Ovary (tissue), 3 donors: ENCODE results near the gene MDH1.

Experiments
- CTCF ChIP-seq, 3 donors: fragments of 450-650 bp in 2 of 3; fragments of 200-600 bp in 1 of 3; IDR thresholded peaks; one replicate each; pipeline versions ENCODE4 v1.5.1 to v1.8.0; 2016 to 2022; ENCODE audit warnings: antibody characterized with exemption in 3 of 3, mild to moderate bottlenecking in 1 of 3
- EP300 ChIP-seq: sonication (generic); formaldehyde crosslinking; IDR thresholded peaks from one replicate; pipeline ENCODE4 v1.6.1; 2017; ENCODE audit warnings: antibody characterized with exemption
- POLR2A ChIP-seq: fragments of 450-650 bp; IDR thresholded peaks from one replicate; pipeline ENCODE4 v1.6.1; 2017; ENCODE audit warnings: antibody characterized with exemption, mild to moderate bottlenecking, moderate library complexity
- donor health status: DM: no; HTN: no; CAD: no.

- TF ChIP-seq CTCF (IDR thresholded peaks at IDR 0.05) (no peak), POLR2A (no peak), EP300 (no peak)
Observed at GRCh38 chr2:63650756-63651155, 62.0 kb downstream of the MDH1 start.
